NCI-H2081 (cell line): ENCODE data around the gene CA14.
"Not testable (repeated sequence)": the region's sequence is repeated elsewhere in the genome, so short reads cannot be mapped to it uniquely, and the experiment has no call there.

Source experiments
- DNase-seq, 2 experiments: peaks; one replicate each; lab custom pipeline; 2025; lab: John Stamatoyannopoulos, UW

Gene CA14

DNA sequence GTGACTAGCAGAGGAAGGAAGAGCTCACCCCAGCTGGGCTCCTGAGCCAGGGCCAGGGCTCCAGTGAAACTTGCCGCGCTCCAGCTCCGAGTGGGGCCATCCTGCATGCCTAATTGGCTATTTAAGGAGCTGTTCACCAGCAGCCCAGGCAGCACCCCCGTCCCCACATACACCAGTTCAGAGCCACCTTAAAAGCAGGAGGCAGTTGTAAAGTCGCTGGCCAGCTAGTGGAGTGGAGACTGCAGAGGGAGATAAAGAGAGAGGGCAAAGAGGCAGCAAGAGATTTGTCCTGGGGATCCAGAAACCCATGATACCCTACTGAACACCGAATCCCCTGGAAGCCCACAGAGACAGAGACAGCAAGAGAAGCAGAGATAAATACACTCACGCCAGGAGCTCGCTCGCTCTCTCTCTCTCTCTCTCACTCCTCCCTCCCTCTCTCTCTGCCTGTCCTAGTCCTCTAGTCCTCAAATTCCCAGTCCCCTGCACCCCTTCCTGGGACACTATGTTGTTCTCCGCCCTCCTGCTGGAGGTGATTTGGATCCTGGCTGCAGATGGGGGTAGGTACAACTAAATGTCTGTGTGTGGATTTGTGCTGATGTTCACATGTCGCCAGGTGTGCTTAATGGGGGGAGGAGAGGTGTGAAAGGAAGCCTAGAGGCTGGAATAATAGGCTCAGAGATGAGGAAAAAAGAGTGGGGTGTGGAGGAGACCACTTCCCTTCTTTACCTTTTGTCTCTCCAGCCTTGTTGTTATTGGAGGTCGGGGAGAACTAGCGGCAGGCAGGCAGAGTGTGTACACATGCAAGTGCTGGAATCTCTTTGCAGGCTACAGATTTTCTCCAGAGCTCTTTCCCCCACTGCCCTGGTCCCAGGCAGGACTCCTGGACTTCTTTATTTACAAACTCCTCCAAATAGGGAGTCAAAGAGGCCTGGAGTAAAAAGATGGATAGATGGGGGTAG lies at the start of gene CA14:
TSS of gene CA14 (plus strand) at position 151 of the 962 bp plus-strand sequence. CDS start at position 506, 355 bp downstream.
- DNase-seq = no peak

DNA sequence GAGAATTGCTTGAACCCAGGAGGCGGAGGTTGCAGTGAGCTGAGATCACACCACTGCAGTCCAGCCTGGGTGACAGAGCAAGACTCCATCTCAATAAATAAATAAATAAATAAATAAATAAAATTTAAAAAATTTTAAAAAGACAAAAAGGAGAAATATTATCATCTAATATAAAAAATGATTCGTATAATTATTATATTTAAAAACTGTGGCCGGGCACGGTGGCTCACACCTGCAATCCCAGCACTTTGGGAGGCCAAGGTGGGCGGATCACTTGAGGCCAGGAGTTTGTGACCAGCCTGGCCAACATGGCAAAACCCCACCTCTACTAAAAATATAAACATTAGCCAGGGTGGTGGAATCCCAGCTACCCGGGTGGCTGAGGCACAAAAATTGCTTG lies 49.1 kb upstream of the CA14 start:
- not testable (repeated sequence) for DNase-seq

- no peak for DNase-seq
Measured at GRCh38 chr1:150210091-150210490, 47.5 kb upstream of the CA14 start.

DNA sequence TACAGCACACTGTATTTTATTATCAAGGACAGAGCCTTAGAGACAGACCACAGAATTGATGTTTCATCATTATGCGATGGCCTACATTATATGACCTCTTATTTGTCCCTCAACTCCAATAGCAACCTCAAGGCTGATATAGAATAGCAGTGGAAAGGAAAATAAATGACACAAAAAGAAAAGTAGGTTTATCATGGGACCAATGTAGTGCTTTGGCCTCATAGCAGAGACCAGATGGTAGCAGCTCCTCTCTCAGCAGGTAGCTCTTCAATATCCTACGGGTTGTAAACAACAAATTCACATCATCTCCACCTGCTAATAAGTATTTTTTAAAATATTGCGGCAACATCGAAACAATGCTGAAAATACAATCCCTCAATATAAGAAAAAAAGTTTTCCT lies 46.9 kb upstream of the CA14 start:
- DNase-seq = no peak

DNA sequence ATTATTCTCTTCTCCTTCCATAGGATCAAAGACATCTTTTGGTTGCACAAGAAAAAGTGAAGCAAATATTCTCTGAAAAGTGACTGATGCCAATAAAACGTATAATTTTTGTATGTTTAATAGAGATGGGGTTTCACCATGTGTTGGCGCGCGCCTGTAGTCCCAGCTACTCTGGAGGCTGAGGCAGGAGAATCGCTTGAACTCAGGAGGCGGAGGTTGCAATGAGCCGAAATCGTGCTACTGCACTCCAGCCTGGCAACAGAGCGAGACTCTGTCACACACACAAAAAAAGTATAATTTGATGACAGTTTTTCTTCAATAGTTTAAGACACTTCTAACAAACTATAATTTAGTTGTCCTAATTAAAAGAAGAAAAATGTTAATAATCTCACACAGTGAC lies 45.5 kb upstream of the CA14 start:
- no peak for DNase-seq

DNA sequence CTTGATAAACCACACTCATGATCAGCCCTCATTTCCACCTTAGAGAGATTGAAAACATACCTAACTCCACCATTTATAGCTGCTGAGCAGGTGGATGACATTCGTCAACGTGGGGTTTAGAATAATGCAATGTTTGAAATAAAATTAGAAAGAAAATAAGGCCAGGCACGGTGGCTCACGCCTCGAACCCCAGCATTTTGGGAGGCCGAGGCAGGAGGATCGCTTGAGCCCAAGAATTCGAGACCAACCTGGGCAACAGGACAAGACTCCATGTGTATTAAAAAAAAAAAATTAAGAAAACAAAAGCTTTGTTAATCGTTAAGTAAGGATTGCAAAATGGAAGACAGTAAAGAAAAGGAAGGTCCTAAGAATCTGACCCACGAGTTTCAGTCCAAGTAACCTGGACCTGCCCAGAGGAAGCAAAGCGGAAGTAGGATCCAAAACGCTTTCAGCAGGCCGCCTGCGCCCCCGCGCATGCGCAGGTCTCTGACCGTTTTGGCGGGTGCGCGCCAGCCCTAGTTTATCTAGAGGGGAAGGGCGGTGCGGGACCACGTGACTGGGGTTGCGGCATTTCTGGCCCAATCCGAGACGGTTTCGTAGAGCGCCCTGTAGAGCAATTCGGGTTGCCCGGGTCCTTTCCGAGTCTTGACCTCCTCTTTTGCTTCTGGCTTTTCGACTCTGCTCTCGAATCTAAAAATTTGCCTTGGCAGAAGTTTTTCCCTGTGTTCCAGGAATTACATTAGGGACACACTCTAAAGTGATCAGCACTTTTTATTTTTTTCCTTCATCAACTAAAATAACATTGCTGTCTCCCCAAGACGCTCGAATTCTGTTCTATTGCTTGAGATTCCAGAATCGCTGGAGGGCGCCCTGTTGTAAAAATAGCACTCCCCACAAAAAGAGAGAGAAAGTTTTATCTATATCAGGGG lies 44.1 kb upstream of the CA14 start:
- peak; percentile 97 to 99 for DNase-seq

DNA sequence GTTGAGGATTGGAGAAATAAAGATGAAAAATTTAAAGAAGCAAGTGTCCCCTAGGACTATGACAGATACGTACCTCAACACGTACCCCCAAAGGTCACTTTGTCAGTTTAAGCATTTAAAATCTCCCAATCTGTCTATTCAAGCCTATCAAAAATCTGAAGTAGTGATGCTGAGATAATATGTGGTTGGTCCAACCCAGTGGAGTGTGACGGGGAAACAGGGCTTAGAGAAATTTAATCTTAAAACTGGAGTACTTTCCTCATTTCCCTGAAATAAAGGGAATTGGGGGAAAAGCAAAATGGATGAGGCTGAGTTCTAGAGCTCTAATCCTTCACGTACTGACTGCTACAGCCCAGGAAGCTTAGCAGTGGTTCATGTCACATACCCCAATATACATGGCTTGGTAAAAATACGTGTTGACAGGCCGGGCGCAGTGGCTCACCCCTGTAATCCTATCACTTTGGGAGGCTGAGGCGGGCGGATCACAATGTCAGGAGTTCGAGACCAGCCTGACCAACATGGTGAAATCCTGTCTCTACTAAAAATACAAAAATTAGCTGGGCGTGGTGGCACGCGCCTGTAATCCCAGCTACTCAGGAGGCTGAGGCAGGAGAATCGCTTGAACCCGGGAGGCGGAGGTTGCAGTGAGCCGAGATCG lies 43.3 kb upstream of the CA14 start:
- DNase-seq = not testable (repeated sequence)

- DNase-seq = not testable (repeated sequence)
Measured at GRCh38 chr1:150215855-150216254, 41.7 kb upstream of the CA14 start.

DNA sequence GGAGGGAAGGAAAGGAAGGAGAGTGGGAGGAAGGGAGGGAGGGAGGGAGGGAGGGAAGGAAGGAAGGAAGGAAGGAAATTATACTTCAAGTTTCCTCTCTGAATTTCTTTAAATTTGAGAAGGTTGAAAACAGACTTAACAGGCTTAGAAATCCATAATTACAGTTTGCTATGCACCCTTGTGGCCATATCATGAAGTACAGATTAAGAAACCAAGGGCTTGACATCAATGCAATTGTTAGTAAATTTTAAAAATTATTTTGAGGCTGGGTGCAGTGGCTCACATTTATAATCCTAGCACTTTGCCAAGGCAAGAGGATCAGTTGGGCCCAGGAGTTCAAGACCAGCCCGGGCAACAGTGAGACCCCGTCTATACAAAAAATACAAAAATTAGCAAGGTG lies 36.0 kb upstream of the CA14 start:
- DNase-seq = peak; percentile 16 to 18

DNA sequence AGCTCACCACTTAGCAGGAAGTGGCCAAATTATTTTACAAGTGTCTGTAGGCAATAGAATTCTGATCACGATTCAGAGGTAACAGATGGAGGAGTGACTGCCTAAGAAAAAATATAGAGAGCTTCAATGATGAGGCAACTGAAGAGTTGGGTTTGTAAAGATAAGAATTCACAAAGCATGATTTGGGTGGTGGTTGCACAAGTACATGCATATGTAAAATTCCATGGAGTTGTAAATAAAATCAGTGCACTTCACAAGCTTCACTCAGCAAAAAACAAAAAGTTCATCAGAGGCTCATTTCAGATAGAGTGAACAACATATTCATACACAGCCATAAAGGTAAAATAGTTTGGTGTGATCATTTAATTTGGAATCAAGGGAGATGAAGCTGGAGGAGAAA lies 32.6 kb upstream of the CA14 start:
- no peak for DNase-seq

DNA sequence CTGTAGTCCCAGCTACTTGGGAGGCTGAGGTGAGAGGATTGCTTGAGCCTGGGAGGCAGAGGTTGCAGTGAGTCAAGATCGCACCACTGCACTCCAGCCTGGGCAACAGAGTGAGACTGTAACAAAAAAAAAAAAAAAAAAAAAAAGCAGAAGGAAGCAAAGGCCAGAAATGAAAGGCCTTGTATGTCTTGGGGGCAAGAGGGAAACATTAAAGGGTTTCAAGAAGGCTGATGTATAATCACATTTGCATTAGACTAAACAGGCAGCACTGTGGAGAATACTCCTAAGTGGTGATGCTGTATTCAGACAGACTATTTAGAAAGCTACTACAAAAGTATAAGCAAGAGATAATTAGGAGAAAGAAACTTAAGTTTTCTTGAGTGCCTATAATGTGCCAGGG lies 32.0 kb upstream of the CA14 start:
- DNase-seq = no peak

DNA sequence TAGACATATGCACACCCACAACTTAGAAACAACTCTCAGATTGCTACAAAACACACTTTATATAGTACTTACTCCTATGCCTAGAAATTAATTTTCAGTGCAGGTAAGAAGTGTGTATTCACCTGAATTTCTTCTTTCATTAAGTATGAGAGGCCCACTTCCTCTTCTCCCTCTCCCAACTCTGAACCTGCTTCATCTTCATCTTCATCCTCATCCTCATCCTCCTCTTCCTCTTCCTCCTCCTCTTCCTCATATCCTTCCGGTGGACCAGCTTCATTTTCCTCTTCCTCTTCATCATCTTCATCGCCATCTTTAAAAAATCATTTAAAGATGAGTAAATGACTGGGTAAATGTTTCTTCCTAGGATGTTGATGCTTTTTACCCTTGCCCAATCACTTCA lies 31.1 kb upstream of the CA14 start:
- no peak for DNase-seq

- DNase-seq = no peak
Measured at GRCh38 chr1:150227228-150227627, 30.3 kb upstream of the CA14 start.

GRCh38 chr1:150228246-150228645 lies 29.3 kb upstream of the CA14 start:
- not testable (repeated sequence) for DNase-seq

DNA sequence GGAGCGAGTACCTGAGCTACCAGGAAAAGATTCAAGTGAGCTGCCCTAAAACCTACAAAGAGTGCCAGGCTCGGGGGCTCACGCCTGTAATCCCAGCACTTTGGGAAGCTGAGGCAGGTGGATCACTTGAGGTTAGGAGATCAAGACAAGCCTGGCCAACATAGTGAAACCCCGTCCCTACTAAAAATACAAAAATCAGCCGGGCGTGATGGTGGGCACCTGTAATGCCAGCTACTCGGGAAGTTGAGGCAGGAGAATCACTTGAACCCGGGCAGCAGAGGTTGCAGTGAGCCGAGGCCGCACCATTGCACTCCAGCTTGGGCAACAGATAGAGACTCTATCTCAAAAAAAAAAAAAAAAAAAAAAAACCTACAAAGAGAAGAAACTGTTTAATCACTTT lies 24.7 kb upstream of the CA14 start:
- not testable (repeated sequence) for DNase-seq

DNA sequence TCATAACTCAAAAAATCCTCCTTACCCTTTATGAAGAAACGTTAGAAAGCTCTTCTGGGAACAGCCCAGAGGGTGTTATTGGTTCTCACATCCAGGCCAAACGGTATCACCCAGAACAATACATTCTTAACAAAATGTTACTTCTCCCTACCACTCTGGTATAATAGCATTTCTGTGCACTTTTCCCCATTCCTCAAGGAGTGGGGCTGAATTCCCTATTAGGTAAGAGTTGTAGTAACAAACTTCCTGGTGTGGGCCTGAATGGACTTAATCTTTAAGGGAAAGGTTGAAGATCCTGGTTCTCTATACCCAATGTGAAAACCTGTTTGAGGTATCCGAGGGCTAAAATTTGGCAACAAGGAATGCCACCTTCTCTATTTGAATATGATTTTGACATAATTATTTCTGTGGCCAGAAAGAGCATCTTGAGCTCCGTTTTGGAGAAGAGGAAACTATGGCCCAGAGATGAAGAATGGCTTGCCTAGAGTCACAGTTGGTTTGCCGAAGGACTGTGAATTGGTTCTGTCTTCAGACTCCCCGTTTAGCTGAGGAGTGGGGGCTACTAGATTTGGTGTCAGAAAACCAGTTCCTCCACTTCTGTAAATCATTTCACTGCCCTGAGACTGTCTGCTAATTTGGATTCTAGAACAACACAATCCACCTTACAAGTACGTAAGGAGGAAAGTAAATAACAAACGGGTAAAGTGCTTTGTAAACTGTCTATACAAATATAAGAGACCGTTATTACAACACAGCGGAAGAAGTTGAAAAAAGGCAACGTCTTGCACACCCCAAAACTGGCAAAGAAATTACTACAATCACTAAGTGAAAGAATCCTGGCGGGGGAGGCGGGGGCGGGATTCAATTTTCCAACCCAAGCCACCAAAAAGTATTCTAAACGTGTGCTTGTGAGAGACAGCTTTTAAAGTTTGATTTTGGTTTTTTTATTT lies 23.9 kb upstream of the CA14 start:
- no peak for DNase-seq

DNA sequence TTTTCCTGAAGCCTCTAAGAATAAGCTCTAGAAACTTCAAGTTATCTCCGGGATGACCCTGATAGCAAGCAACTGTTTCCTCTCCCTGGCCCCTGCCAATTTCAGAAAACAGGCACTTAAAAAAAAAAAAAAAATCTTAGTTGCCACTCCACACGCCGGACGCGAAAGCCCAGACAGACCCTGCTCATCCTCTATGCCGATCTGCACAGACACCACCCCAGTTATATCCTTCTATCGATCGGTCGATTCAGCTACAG lies 23.3 kb upstream of the CA14 start:
- DNase-seq = no peak

- DNase-seq = peak; percentile 71 to 77
Measured at GRCh38 chr1:150234566-150235293, 22.8 kb upstream of the CA14 start.

DNA sequence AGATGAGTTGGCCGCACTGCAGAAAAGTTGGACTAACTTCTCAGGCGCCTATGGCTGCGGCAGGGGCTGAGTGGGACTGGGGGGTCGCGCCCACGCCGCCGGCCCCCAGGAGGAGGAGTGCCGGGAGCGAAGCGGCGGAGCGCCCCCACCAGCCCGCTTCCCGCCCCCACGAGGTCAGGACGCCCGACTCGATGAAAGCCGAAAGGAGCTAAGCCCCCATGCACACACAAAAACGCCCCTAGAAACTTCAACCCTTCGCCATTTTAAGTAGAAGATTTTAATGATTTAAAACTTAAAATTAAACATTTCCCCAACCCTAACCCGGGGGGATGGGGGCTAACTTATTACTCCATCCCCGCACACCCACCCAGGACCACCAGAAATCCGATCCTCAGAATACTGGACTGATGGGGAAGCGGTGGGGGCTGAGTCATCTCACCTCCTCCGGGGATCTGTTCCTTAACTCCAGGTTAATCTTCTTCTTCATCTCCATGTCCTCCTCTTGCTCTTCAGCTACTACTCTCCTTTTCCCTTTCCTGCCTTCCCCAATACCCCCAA lies 22.2 kb upstream of the CA14 start:
- peak in 1 of 2 experiments; percentile 6 for DNase-seq
